IMR-90 (cell line): Measurements from ENCODE around the gene KIAA0513. TPM values are rescaled to one million over a fixed set of nuclear protein-coding genes. Genes with fewer than 3 reads are reported as not detected.

Experiments
- ATAC-seq: fragments of 200-7000 bp; cut with Tn5 transposase; 2 replicates; pipeline ENCODE4 v1.9.1; 2020; ENCODE audit warnings: low read depth, mild to moderate bottlenecking, moderate library complexity
- BruUV-seq: library from RNA; stranded (reverse); fragments of 400-500 nt; replicated peaks from 2 replicates; lab custom pipeline; 2021; lab: Mats Ljungman, UMichigan
- CTCF ChIA-PET: fragments of 300-600 bp; formaldehyde crosslinking; extraction: SDS; loops from one replicate; lab custom pipeline; 2021; ENCODE audit warnings: antibody characterized with exemption; lab: Yijun Ruan, JAX
- POLR2A ChIA-PET: fragments of 300-600 bp; sonication (Branson Sonifier 250); formaldehyde crosslinking; loops from one replicate; lab custom pipeline; 2022; ENCODE audit warnings: antibody characterized with exemption; ENCODE audit not compliant: unreplicated experiment; lab: Charles Lee
- DNase-seq: peaks from one replicate; pipeline ENCODE4 v3.0.0; 2013
- H2AFZ ChIP-seq: replicated peaks from 2 replicates; pipeline ENCODE3; 2013; ENCODE audit warnings: low read length, mild to moderate bottlenecking; ENCODE audit not compliant: poor library complexity
- H2AK5ac ChIP-seq: 2 replicates; pipeline ENCODE4 v1.6.1; 2013; ENCODE audit warnings: low read depth, low read length, inconsistent platforms
- H2AK9ac ChIP-seq: replicated peaks from 2 replicates; pipeline ENCODE3; 2013; ENCODE audit warnings: mild to moderate bottlenecking, low read depth, low read length, moderate library complexity; ENCODE audit not compliant: poor library complexity
- H2BK120ac ChIP-seq: 2 replicates; pipeline ENCODE4 v1.6.1; 2013; ENCODE audit warnings: low read depth, low read length, inconsistent platforms
- H2BK15ac ChIP-seq: 3 replicates; pipeline ENCODE4 v1.6.1; 2013; ENCODE audit warnings: low read depth, low read length, inconsistent platforms
- H2BK20ac ChIP-seq: 2 replicates; pipeline ENCODE4 v1.6.1; 2013; ENCODE audit warnings: low read depth, mild to moderate bottlenecking, inconsistent platforms, low read length, moderate library complexity
- H2BK5ac ChIP-seq: 2 replicates; pipeline ENCODE4 v1.6.1; 2013; ENCODE audit warnings: mild to moderate bottlenecking, low read depth, low read length, inconsistent platforms; ENCODE audit not compliant: poor library complexity, severe bottlenecking
- H3K14ac ChIP-seq: replicated peaks from 2 replicates; pipeline ENCODE4 v1.6.1; 2013; ENCODE audit warnings: low read depth, low read length, inconsistent platforms
- H3K18ac ChIP-seq: 2 replicates; pipeline ENCODE4 v1.6.1; 2013; ENCODE audit warnings: low read depth, low read length, control low read depth
- H3K23ac ChIP-seq: 2 replicates; pipeline ENCODE4 v1.6.1; 2013; ENCODE audit warnings: low read depth, low read length, inconsistent platforms
- H3K27ac ChIP-seq: 2 replicates; pipeline ENCODE4 v1.5.1; 2013; ENCODE audit warnings: mild to moderate bottlenecking, control low read depth, low read length; ENCODE audit not compliant: insufficient read depth
- H3K27me3 ChIP-seq: 2 replicates; pipeline ENCODE4 v1.6.1; 2013; ENCODE audit warnings: low read length; ENCODE audit not compliant: control insufficient read depth, insufficient read depth
- H3K36me3 ChIP-seq: 2 replicates; pipeline ENCODE4 v1.6.1; 2013; ENCODE audit warnings: low read length, mixed read lengths; ENCODE audit not compliant: control insufficient read depth, insufficient read depth
- H3K4ac ChIP-seq: 2 replicates; pipeline ENCODE4 v1.6.1; 2013; ENCODE audit warnings: low read depth, low read length, inconsistent platforms
- H3K4me1 ChIP-seq: 2 replicates; pipeline ENCODE4 v1.6.1; 2013; ENCODE audit warnings: low read length, mixed read lengths; ENCODE audit not compliant: control insufficient read depth, insufficient read depth
- H3K4me2 ChIP-seq: 2 replicates; pipeline ENCODE4 v1.6.1; 2013; ENCODE audit warnings: low read depth, mild to moderate bottlenecking, control low read depth, low read length, moderate library complexity
- H3K4me3 ChIP-seq: 2 replicates; pipeline ENCODE4 v1.5.1; 2013; ENCODE audit warnings: low read depth, mild to moderate bottlenecking, control low read depth, low read length, moderate library complexity; ENCODE audit not compliant: insufficient read depth
- H3K56ac ChIP-seq: 2 replicates; pipeline ENCODE4 v1.6.1; 2013; ENCODE audit warnings: low read length, inconsistent platforms; ENCODE audit not compliant: insufficient read depth; ENCODE audit errors: extremely low read depth
- H3K79me1 ChIP-seq, 2 experiments: 2 replicates each; pipeline ENCODE4 v1.6.1; 2013; ENCODE audit warnings: low read length in 2 of 2, inconsistent platforms in 1 of 2, low read depth in 1 of 2
- H3K9ac ChIP-seq: 2 replicates; pipeline ENCODE4 v1.6.1; 2013; ENCODE audit warnings: low read depth, low read length, control low read depth
- H3K9me1 ChIP-seq: 2 replicates; pipeline ENCODE4 v1.6.1; 2013; ENCODE audit warnings: low read length, inconsistent platforms; ENCODE audit not compliant: insufficient read depth
- H3K9me3 ChIP-seq: 2 replicates; pipeline ENCODE4 v1.6.1; 2013; ENCODE audit warnings: low read length; ENCODE audit not compliant: control insufficient read depth, insufficient read depth
- H4K20me1 ChIP-seq: 2 replicates; pipeline ENCODE4 v1.6.1; 2013; ENCODE audit warnings: low read length, inconsistent platforms; ENCODE audit not compliant: insufficient read depth
- H4K5ac ChIP-seq: 2 replicates; pipeline ENCODE4 v1.6.1; 2013; ENCODE audit warnings: mild to moderate bottlenecking, low read depth, low read length, control low read depth
- H4K8ac ChIP-seq, 2 experiments: 2 replicates each; pipeline ENCODE4 v1.6.1; 2013; ENCODE audit warnings: low read depth in 2 of 2, low read length in 2 of 2, control low read depth in 1 of 2, inconsistent platforms in 1 of 2
- H4K91ac ChIP-seq: 2 replicates; pipeline ENCODE4 v1.6.1; 2013; ENCODE audit warnings: low read depth, low read length, inconsistent platforms; ENCODE audit not compliant: insufficient read depth
- BHLHE40 ChIP-seq: fragments of 150-350 bp; IDR thresholded peaks from 2 replicates; pipeline ENCODE4 v1.6.1; 2016; ENCODE audit warnings: mild to moderate bottlenecking, low read depth, low read length
- CEBPB ChIP-seq: IDR thresholded peaks from 2 replicates; pipeline ENCODE4 v1.6.1; 2012; ENCODE audit warnings: low read depth, low read length, improper control_type of control experiment
- CHD1 ChIP-seq: IDR thresholded peaks from 2 replicates; pipeline ENCODE4 v1.6.1; 2012; ENCODE audit warnings: low read depth, low read length, improper control_type of control experiment
- ELK1 ChIP-seq: fragments of 150-350 bp; IDR thresholded peaks from 2 replicates; pipeline ENCODE4 v1.6.1; 2016; ENCODE audit warnings: low read depth, mild to moderate bottlenecking, low read length, moderate library complexity, borderline replicate concordance
- FOS ChIP-seq: fragments of 150-350 bp; IDR thresholded peaks from 2 replicates; pipeline ENCODE4 v1.6.1; 2016; ENCODE audit warnings: low read depth, low read length
- MAZ ChIP-seq: IDR thresholded peaks from 2 replicates; pipeline ENCODE4 v1.6.1; 2012; ENCODE audit warnings: low read depth, mild to moderate bottlenecking, low read length, improper control_type of control experiment, moderate library complexity, borderline replicate concordance
- MXI1 ChIP-seq: IDR thresholded peaks from 2 replicates; pipeline ENCODE4 v1.6.1; 2012; ENCODE audit warnings: low read depth, mild to moderate bottlenecking, low read length, moderate library complexity, borderline replicate concordance
- POLR2A ChIP-seq: IDR thresholded peaks from 2 replicates; pipeline ENCODE4 v1.6.1; 2012; ENCODE audit warnings: mild to moderate bottlenecking, low read depth, low read length
- RAD21 ChIP-seq: IDR thresholded peaks from 2 replicates; pipeline ENCODE4 v1.6.1; 2012; ENCODE audit warnings: low read length, improper control_type of control experiment
- RCOR1 ChIP-seq: IDR thresholded peaks from 2 replicates; pipeline ENCODE4 v1.6.1; 2012; ENCODE audit warnings: mild to moderate bottlenecking, low read length, improper control_type of control experiment; ENCODE audit not compliant: insufficient replicate concordance
- RFX5 ChIP-seq: IDR thresholded peaks from 2 replicates; pipeline ENCODE4 v1.8.0; 2012; ENCODE audit warnings: low read depth, mild to moderate bottlenecking, low read length, moderate library complexity
- SMC3 ChIP-seq: fragments of 150-350 bp; IDR thresholded peaks from 2 replicates; pipeline ENCODE4 v1.6.1; 2016; ENCODE audit warnings: low read depth, mild to moderate bottlenecking, antibody characterized with exemption, low read length, moderate library complexity
- USF2 ChIP-seq: fragments of 150-350 bp; IDR thresholded peaks from 2 replicates; pipeline ENCODE4 v1.6.1; 2017; ENCODE audit warnings: mild to moderate bottlenecking, antibody characterized with exemption, low read length, low read depth
- WGBS, 2 experiments: methylation state at CpG; one replicate each; pipeline versions ENCODE4 v1.1.5 to v1.1.7; 2013; ENCODE audit warnings: missing lambda C conversion rate in 2 of 2; ENCODE audit not compliant: insufficient read length in 1 of 2; ENCODE audit errors: extremely low coverage in 2 of 2; 5-methylcytosine and 5-hydroxymethylcytosine counted together
- dilution Hi-C: fragments of 300-500 bp; cut with HindIII; formaldehyde crosslinking; loops from one replicate; pipeline ENCODE4 v1.14.3; 2018; ENCODE audit warnings: low sequenced_read_pairs; ENCODE audit not compliant: unreplicated experiment
- in situ Hi-C: fragments of 300-500 bp; cut with MboI; formaldehyde crosslinking; loops from 3 replicates; pipeline ENCODE4 v1.14.3; 2019; ENCODE audit warnings: low sequenced_read_pairs, inconsistent platforms, mixed read lengths
- intact Hi-C: fragments of 100-400 bp; cut with micrococcal nuclease; formaldehyde crosslinking; loops from 2 replicates; pipeline ENCODE4 v1.10.0; 2022
- polyA plus RNA-seq, 3 experiments: library from polyadenylated mRNA; depleted of rRNA; stranded (reverse); fragments of >200 nt; gene quantifications; 2 replicates each; pipeline ENCODE4 v1.2.3, GENCODE V29; 2012; ENCODE audit warnings: low replicate concordance in 1 of 3
- total RNA-seq: library from RNA; depleted of rRNA; stranded (reverse); fragments of >200 nt; gene quantifications from 2 replicates; pipeline ENCODE4 v1.2.3, GENCODE V29; 2012
- TF ChIP-seq, protein P1 (sequence below): conservative IDR thresholded peaks from 2 replicates; pipeline ENCODE4 v1.5.1; 2012; ENCODE audit warnings: mild to moderate bottlenecking, low read depth, low read length, improper control_type of control experiment

The KIAA0513 gene
- total and polyA plus RNA-seq, 2 of the 4 experiments (the other 2 are of a cell fraction) = 9.5 TPM

- H3K14ac ChIP-seq = peak overlapping the region; percentile 34; the same call in 1 of the 2 replicates
- no peaks in the 10 kb centered on the region for H3K36me3 ChIP-seq
- in situ Hi-C loops (no loop called here), dilution Hi-C loops (no loop called here), intact Hi-C loops (no loop called here)
- 86% methylated on average over 2 of the region's 12 CpGs; no CpG with 5 or more reads in 1 of the 2 experiments for WGBS, 2 experiments
- ChIA-PET POLR2A (no interaction called here), CTCF (interaction anchor here (0.6 kb wide), 1 partner anchor 19 kb away, joined by 3 read pairs; no protein-coding TSS in a partner anchor)
- H2BK20ac ChIP-seq = peak overlapping the region; percentile 88; the same call in 1 of the 2 replicates
- peak overlapping the region; percentile 24; the same call in 1 of the 2 replicates for H3K27ac ChIP-seq
- H4K5ac ChIP-seq = peak overlapping the region; percentile 62
- peaks cover 18% of the 10 kb centered on the region; the same call in 1 of the 2 replicates for H3K9me1 ChIP-seq
- peak overlapping the region; percentile 58; the same call in 1 of the 3 replicates for H2BK15ac ChIP-seq
- no peaks in the 10 kb centered on the region for H4K20me1 ChIP-seq
- ATAC-seq (no peak), DNase-seq (no peak)
- no peak overlapping the region; the same call in 1 of the 2 replicates for H3K23ac ChIP-seq
- H3K9ac ChIP-seq = peak overlapping the region; percentile 28; the same call in 1 of the 2 replicates
- no TSS peak for BruUV-seq
- H2BK120ac ChIP-seq = peak overlapping the region; percentile 79
- no peak overlapping the region for H3K4me2 ChIP-seq
- H2AK5ac ChIP-seq = peak overlapping the region; percentile 83
- peaks cover 17% of the 10 kb centered on the region for H3K4me1 ChIP-seq
- peak overlapping the region; percentile 70; the same call in 1 of the 2 replicates for H4K91ac ChIP-seq
- H2AFZ ChIP-seq = no peak overlapping the region
- peaks cover 4% of the 10 kb centered on the region for H3K27me3 ChIP-seq
- peak overlapping the region; percentile 96 for H3K4ac ChIP-seq
- H3K9me3 ChIP-seq = no peaks in the 10 kb centered on the region
- peak overlapping the region; percentile 60; the same call in 1 of the 2 replicates for H3K18ac ChIP-seq
- no peaks in the 10 kb centered on the region for H3K79me1 ChIP-seq
- peak overlapping the region; percentile 88 for H2AK9ac ChIP-seq
- peak overlapping the region; percentile 23; the same call in 1 of the 2 replicates for H3K56ac ChIP-seq
- no peak overlapping the region for H2BK5ac ChIP-seq
- H3K4me3 ChIP-seq = no peak overlapping the region
- peak overlapping the region; percentile 89 to 93; a peak in 3 of 4 replicates for H4K8ac ChIP-seq
- no peak for TF ChIP-seq SMC3
- no peak for TF ChIP-seq BHLHE40
- no peak for TF ChIP-seq FOS
- TF ChIP-seq MXI1 = no peak
- no peak for TF ChIP-seq CHD1
- no peak for TF ChIP-seq USF2
- no peak for TF ChIP-seq ELK1
- no peak for TF ChIP-seq RCOR1
- no peak for TF ChIP-seq POLR2A
- no peak for TF ChIP-seq CEBPB
- no peak for TF ChIP-seq MAZ
- no peak for TF ChIP-seq RFX5
- TF ChIP-seq, protein P1, sequence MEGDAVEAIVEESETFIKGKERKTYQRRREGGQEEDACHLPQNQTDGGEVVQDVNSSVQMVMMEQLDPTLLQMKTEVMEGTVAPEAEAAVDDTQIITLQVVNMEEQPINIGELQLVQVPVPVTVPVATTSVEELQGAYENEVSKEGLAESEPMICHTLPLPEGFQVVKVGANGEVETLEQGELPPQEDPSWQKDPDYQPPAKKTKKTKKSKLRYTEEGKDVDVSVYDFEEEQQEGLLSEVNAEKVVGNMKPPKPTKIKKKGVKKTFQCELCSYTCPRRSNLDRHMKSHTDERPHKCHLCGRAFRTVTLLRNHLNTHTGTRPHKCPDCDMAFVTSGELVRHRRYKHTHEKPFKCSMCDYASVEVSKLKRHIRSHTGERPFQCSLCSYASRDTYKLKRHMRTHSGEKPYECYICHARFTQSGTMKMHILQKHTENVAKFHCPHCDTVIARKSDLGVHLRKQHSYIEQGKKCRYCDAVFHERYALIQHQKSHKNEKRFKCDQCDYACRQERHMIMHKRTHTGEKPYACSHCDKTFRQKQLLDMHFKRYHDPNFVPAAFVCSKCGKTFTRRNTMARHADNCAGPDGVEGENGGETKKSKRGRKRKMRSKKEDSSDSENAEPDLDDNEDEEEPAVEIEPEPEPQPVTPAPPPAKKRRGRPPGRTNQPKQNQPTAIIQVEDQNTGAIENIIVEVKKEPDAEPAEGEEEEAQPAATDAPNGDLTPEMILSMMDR = no peak
- TF ChIP-seq RAD21 = no peak
Observed at GRCh38 chr16:85138073-85138824, 110.7 kb downstream of the KIAA0513 start.
